Activated CD4-positive, alpha-beta T cell treated with anti-CD3 and anti-CD28 coated beads, Interleukin-2, amount 10 ng/mL, durations not matched to agents 7 days and 5 days (primary cell): Measurements from ENCODE around the gene OMD. TPM values are rescaled to one million over a fixed set of nuclear protein-coding genes. Genes with fewer than 3 reads are reported as not detected.
A peak's percentile ranks its signal among the peaks of the same experiment; 100 is the strongest.

ENCODE experiments used
- CTCF ChIA-PET: fragments of 350-600 bp; sonication (Branson Sonifier 250); formaldehyde crosslinking; loops from one replicate; lab custom pipeline; 2021; ENCODE audit warnings: antibody characterized with exemption; lab: Charles Lee
- POLR2A ChIA-PET: fragments of 350-600 bp; sonication (Branson Sonifier 250); formaldehyde crosslinking; loops from one replicate; lab custom pipeline; 2021; ENCODE audit warnings: antibody characterized with exemption; lab: Charles Lee
- DNase-seq: peaks from one replicate; pipeline ENCODE4 v3.0.0-alpha.2; 2020
- H3K27ac Mint-ChIP-seq: one replicate; pipeline ENCODE4 v1.8.0; 2021; ENCODE audit warnings: mild to moderate bottlenecking, moderate library complexity, mixed read lengths
- H3K27me3 Mint-ChIP-seq: one replicate; pipeline ENCODE4 v1.8.0; 2021; ENCODE audit warnings: mixed read lengths
- H3K36me3 Mint-ChIP-seq: one replicate; pipeline ENCODE4 v1.8.0; 2021; ENCODE audit warnings: low read depth, mixed read lengths
- H3K4me1 Mint-ChIP-seq: one replicate; pipeline ENCODE4 v1.8.0; 2021; ENCODE audit warnings: mixed read lengths
- H3K4me3 Mint-ChIP-seq: one replicate; pipeline ENCODE4 v1.8.0; 2021; ENCODE audit warnings: mild to moderate bottlenecking, moderate library complexity, mixed read lengths
- H3K9me3 Mint-ChIP-seq: one replicate; pipeline ENCODE4 v1.8.0; 2021; ENCODE audit warnings: mixed read lengths
- total RNA-seq, 2 experiments: library from RNA; stranded (reverse); gene quantifications; one replicate each; pipeline ENCODE4 v1.2.3, GENCODE V29; 2021

OMD gene
- not detected for total RNA-seq

GRCh38 chr9:92424340-92424739 lies at the start of gene OMD:
Gene OMD, minus strand, starts transcription at chr9:92424471. Its CDS starts 6,913 bp downstream, at chr9:92417558.
- CTCF ChIA-PET: no interaction called here

GRCh38 chr9:92468206-92468605 lies 43.9 kb upstream of the OMD start:
- DNase-seq: no peak
- Mint-ChIP-seq H3K27ac (no peak overlapping the region), H3K4me1 (no peaks in the 10 kb centered on the region), H3K27me3 (no peaks in the 10 kb centered on the region), H3K4me3 (no peak overlapping the region), H3K36me3 (no peaks in the 10 kb centered on the region), H3K9me3 (no peaks in the 10 kb centered on the region)
- CTCF ChIA-PET: no interaction called here
- POLR2A ChIA-PET: no interaction called here

More at GRCh38 chr9:92424340-92424739, at the start of gene OMD:
- Mint-ChIP-seq H3K9me3 (no peaks in the 10 kb centered on the region), H3K4me1 (peaks cover 5% of the 10 kb centered on the region), H3K27me3 (no peaks in the 10 kb centered on the region), H3K4me3 (no peak within 1 kb of the TSS), H3K36me3 (peaks cover 2% of the 10 kb centered on the region), H3K27ac (no peak within 1 kb of the TSS)
- POLR2A ChIA-PET: no interaction called here
- DNase-seq: no peak

GRCh38 chr9:92467511-92467910 lies 43.2 kb upstream of the OMD start:
- Mint-ChIP-seq H3K4me1 (no peaks in the 10 kb centered on the region), H3K9me3 (no peaks in the 10 kb centered on the region), H3K27me3 (no peaks in the 10 kb centered on the region), H3K27ac (no peak overlapping the region), H3K36me3 (no peaks in the 10 kb centered on the region), H3K4me3 (no peak overlapping the region)
- ChIA-PET POLR2A (no interaction called here), CTCF (no interaction called here)
- DNase-seq: no peak

GRCh38 chr9:92467041-92467440 lies 42.8 kb upstream of the OMD start:
- H3K4me1 Mint-ChIP-seq: no peaks in the 10 kb centered on the region
- H3K36me3 Mint-ChIP-seq: no peaks in the 10 kb centered on the region
- no peak overlapping the region for H3K4me3 Mint-ChIP-seq
- CTCF ChIA-PET: interaction anchor here (0.6 kb wide), 1 partner anchor 310 kb away, joined by 3 read pairs; no protein-coding TSS in a partner anchor
- POLR2A ChIA-PET: no interaction called here
- no peaks in the 10 kb centered on the region for H3K27me3 Mint-ChIP-seq
- no peaks in the 10 kb centered on the region for H3K9me3 Mint-ChIP-seq
- no peak for DNase-seq
- H3K27ac Mint-ChIP-seq: no peak overlapping the region

GRCh38 chr9:92463984-92464383 lies 39.7 kb upstream of the OMD start:
- Mint-ChIP-seq H3K9me3 (no peaks in the 10 kb centered on the region), H3K4me1 (no peaks in the 10 kb centered on the region), H3K36me3 (no peaks in the 10 kb centered on the region), H3K27ac (no peak overlapping the region), H3K4me3 (no peak overlapping the region), H3K27me3 (no peaks in the 10 kb centered on the region)
- POLR2A ChIA-PET: no interaction called here
- CTCF ChIA-PET: no interaction called here
- DNase-seq: no peak

GRCh38 chr9:92463387-92463786 lies 39.1 kb upstream of the OMD start:
- no peaks in the 10 kb centered on the region for H3K36me3 Mint-ChIP-seq
- POLR2A ChIA-PET: no interaction called here
- no peak for DNase-seq
- CTCF ChIA-PET: no interaction called here
- H3K9me3 Mint-ChIP-seq: no peaks in the 10 kb centered on the region
- no peak overlapping the region for H3K4me3 Mint-ChIP-seq
- H3K4me1 Mint-ChIP-seq: no peaks in the 10 kb centered on the region
- H3K27me3 Mint-ChIP-seq: no peaks in the 10 kb centered on the region
- H3K27ac Mint-ChIP-seq: no peak overlapping the region

GRCh38 chr9:92457576-92457975 lies 33.3 kb upstream of the OMD start:
- H3K9me3 Mint-ChIP-seq: no peaks in the 10 kb centered on the region
- no peak overlapping the region for H3K4me3 Mint-ChIP-seq
- no peak for DNase-seq
- no peak overlapping the region for H3K27ac Mint-ChIP-seq
- H3K4me1 Mint-ChIP-seq: no peaks in the 10 kb centered on the region
- no peaks in the 10 kb centered on the region for H3K36me3 Mint-ChIP-seq
- CTCF ChIA-PET: no interaction called here
- no peaks in the 10 kb centered on the region for H3K27me3 Mint-ChIP-seq
- POLR2A ChIA-PET: no interaction called here

- Mint-ChIP-seq H3K27ac (no peak overlapping the region), H3K36me3 (peaks cover 2% of the 10 kb centered on the region), H3K4me3 (no peak overlapping the region), H3K4me1 (no peaks in the 10 kb centered on the region), H3K27me3 (no peaks in the 10 kb centered on the region), H3K9me3 (no peaks in the 10 kb centered on the region)
- DNase-seq: no peak
- POLR2A ChIA-PET: no interaction called here
- CTCF ChIA-PET: no interaction called here
These were observed 30.9 kb upstream of the OMD start for GRCh38 chr9:92455217-92455616.

GRCh38 chr9:92446536-92446935 lies 22.3 kb upstream of the OMD start:
- POLR2A ChIA-PET: no interaction called here
- H3K27ac Mint-ChIP-seq: no peak overlapping the region

GRCh38 chr9:92444841-92445240 lies 20.6 kb upstream of the OMD start:
- ChIA-PET POLR2A (no interaction called here), CTCF (no interaction called here)
- no peak for DNase-seq
- H3K4me3 Mint-ChIP-seq: no peak overlapping the region
- H3K4me1 Mint-ChIP-seq: peaks cover 7% of the 10 kb centered on the region
- no peaks in the 10 kb centered on the region for H3K9me3 Mint-ChIP-seq
- H3K27me3 Mint-ChIP-seq: no peaks in the 10 kb centered on the region
- H3K27ac Mint-ChIP-seq: peak overlapping the region; percentile 16
- H3K36me3 Mint-ChIP-seq: peaks cover 2% of the 10 kb centered on the region

More at GRCh38 chr9:92446536-92446935, 22.3 kb upstream of the OMD start:
- CTCF ChIA-PET: no interaction called here
- no peaks in the 10 kb centered on the region for H3K9me3 Mint-ChIP-seq
- DNase-seq: no peak
- peaks cover 4% of the 10 kb centered on the region for H3K36me3 Mint-ChIP-seq
- no peaks in the 10 kb centered on the region for H3K27me3 Mint-ChIP-seq
- H3K4me1 Mint-ChIP-seq: no peaks in the 10 kb centered on the region
- H3K4me3 Mint-ChIP-seq: no peak overlapping the region

GRCh38 chr9:92440751-92441046 lies 16.4 kb upstream of the OMD start:
- H3K4me3 Mint-ChIP-seq: no peak overlapping the region
- CTCF ChIA-PET: no interaction called here

GRCh38 chr9:92439921-92440750 lies 15.9 kb upstream of the OMD start:
- H3K27ac Mint-ChIP-seq: no peak overlapping the region
- H3K4me1 Mint-ChIP-seq: peaks cover 10% of the 10 kb centered on the region
- no peak overlapping the region for H3K4me3 Mint-ChIP-seq
- H3K27me3 Mint-ChIP-seq: no peaks in the 10 kb centered on the region
- no peak for DNase-seq
- ChIA-PET POLR2A (no interaction called here), CTCF (interaction anchor here (0.8 kb wide), 1 partner anchor 43 kb away, joined by 3 read pairs; the partner anchor contains the start of gene ASPN)
- no peaks in the 10 kb centered on the region for H3K9me3 Mint-ChIP-seq
- no peaks in the 10 kb centered on the region for H3K36me3 Mint-ChIP-seq

More at GRCh38 chr9:92440751-92441046, 16.4 kb upstream of the OMD start:
- Mint-ChIP-seq H3K4me1 (peaks cover 10% of the 10 kb centered on the region), H3K36me3 (no peaks in the 10 kb centered on the region), H3K9me3 (no peaks in the 10 kb centered on the region), H3K27ac (no peak overlapping the region), H3K27me3 (no peaks in the 10 kb centered on the region)
- no peak for DNase-seq
- POLR2A ChIA-PET: no interaction called here

GRCh38 chr9:92438900-92439526 lies 14.7 kb upstream of the OMD start:
- Mint-ChIP-seq H3K9me3 (no peaks in the 10 kb centered on the region), H3K27me3 (no peaks in the 10 kb centered on the region), H3K4me3 (no peak overlapping the region), H3K4me1 (peaks cover 10% of the 10 kb centered on the region), H3K36me3 (no peaks in the 10 kb centered on the region), H3K27ac (no peak overlapping the region)
- ChIA-PET POLR2A (no interaction called here), CTCF (interaction anchor here (0.8 kb wide), 1 partner anchor 44 kb away, joined by 3 read pairs; the partner anchor contains the start of gene ASPN)
- DNase-seq: no peak
